Bronchial epithelial cell (primary cell): Measurements from ENCODE around the gene CFDP1. TPM values are rescaled to one million over a fixed set of nuclear protein-coding genes. Genes with fewer than 3 reads are reported as not detected.

Experiments used
- DNase-seq: peaks from one replicate; pipeline ENCODE4 v3.0.0-alpha.2; 2010; ENCODE audit warnings: low read depth
- FAIRE-seq: peaks from 2 replicates; lab custom pipeline; 2011; peaks lifted over from hg19 to GRCh38; lab: Jason Lieb, UNC
- H3K27me3 ChIP-seq: 2 replicates; pipeline ENCODE4 v1.5.1; 2011; ENCODE audit warnings: low read length; ENCODE audit not compliant: control insufficient read depth, insufficient read depth
- H3K36me3 ChIP-seq: 2 replicates; pipeline ENCODE4 v1.5.1; 2011; ENCODE audit warnings: low read length; ENCODE audit not compliant: control insufficient read depth, insufficient read depth
- H3K4me3 ChIP-seq: 2 replicates; pipeline ENCODE4 v1.5.1; 2011; ENCODE audit warnings: mild to moderate bottlenecking, low read depth, low read length, control low read depth
- CTCF ChIP-seq: IDR thresholded peaks from 2 replicates; pipeline ENCODE4 v1.5.1; 2011; ENCODE audit warnings: mild to moderate bottlenecking, moderate library complexity, low read length, control low read depth, inconsistent platforms; ENCODE audit not compliant: insufficient read depth, severe bottlenecking
- total RNA-seq: library from RNA; depleted of rRNA; stranded (reverse); fragments of >200 nt; gene quantifications from 2 replicates; pipeline ENCODE4 v1.2.1, GENCODE V29; 2014

CFDP1 gene
- total RNA-seq, 1 donor from 2014 or later: 46.6 TPM

DNA sequence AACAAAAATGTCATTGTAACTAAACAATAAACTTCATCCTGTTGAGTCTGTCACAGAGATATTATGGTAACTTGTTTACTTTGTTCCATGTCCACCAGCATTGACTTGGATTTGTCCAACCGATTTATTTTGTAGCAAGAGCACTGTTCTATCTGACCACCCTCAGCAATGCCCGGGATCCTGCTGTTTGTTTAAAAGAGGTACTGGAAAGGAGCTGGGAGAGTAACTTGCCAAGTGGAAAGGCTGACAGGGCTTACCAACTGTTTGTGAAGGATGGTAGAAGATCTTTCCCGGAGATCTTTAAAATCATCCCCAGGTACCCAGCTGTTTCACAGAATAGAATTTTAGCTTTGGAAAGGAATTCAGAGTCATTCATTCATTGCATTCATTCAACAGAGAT lies 122.8 kb downstream of the CFDP1 start:
- no peak for TF ChIP-seq CTCF
- DNase-seq: no peak
- no peak for FAIRE-seq
- H3K4me3 ChIP-seq: no peak overlapping the region
- no peaks in the 10 kb centered on the region for H3K36me3 ChIP-seq
- H3K27me3 ChIP-seq: no peaks in the 10 kb centered on the region

DNA sequence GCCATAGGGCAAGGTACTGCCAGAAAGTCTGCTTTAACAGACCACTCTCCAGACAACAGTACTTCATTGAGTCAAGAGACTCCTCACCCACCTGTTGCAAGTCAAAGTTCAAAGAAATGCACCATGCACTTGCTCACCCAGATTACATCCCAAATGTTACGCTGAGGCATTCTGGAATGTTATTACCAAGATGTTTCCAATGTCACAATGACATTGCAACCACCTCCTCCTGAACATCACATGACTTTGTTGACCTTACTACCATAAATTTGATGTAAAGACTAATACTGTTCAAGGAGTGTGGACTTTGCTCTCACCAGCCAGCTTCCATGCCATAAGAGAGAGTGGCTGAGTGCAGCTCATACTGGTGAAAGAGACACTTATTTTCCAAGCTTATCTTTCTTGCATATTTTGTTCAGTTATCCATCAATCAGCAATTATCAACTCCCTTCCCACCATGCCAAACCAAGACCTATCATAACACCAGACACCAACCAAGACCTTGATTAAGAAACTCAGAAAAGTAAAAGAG lies 123.3 kb downstream of the CFDP1 start:
- FAIRE-seq: no peak
- Histone ChIP-seq H3K36me3 (no peaks in the 10 kb centered on the region), H3K27me3 (no peaks in the 10 kb centered on the region), H3K4me3 (no peak overlapping the region)
- TF ChIP-seq CTCF: no peak
- no peak for DNase-seq

DNA sequence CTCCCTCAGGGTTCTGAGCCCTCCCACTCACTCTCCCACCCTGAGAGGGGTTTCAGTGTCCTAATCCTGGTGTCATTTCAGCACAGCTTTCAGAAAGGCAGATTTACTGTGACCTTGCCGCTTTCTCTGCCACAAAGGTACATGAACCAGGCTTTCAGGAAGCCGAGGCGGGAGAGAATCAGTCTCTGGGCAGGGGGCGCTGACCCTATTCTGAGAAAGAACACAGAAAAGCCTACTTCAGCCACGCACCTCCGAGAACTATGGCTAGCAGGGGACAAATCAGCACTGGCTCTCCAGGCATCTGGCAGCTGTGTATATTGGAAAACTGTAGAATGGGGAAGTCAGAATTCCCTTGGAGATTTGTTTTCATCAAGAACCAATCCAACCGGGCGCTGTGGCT lies 124.1 kb downstream of the CFDP1 start:
- Histone ChIP-seq H3K4me3 (no peak overlapping the region), H3K36me3 (no peaks in the 10 kb centered on the region), H3K27me3 (no peaks in the 10 kb centered on the region)
- no peak for TF ChIP-seq CTCF
- FAIRE-seq (no peak), DNase-seq (no peak)

GRCh38 chr16:75308011-75308410 lies 125.3 kb downstream of the CFDP1 start:
- no peaks in the 10 kb centered on the region for H3K27me3 ChIP-seq
- H3K4me3 ChIP-seq: no peak overlapping the region
- DNase-seq: no peak
- FAIRE-seq: no peak
- no peak for TF ChIP-seq CTCF
- H3K36me3 ChIP-seq: no peaks in the 10 kb centered on the region

- Histone ChIP-seq H3K27me3 (no peaks in the 10 kb centered on the region), H3K4me3 (no peak overlapping the region), H3K36me3 (no peaks in the 10 kb centered on the region)
- DNase-seq (no peak), FAIRE-seq (no peak)
- TF ChIP-seq CTCF: no peak
Measured at GRCh38 chr16:75307506-75307905, 125.8 kb downstream of the CFDP1 start.
